PFSK-1 (cell line): ENCODE measurements around the gene LRRC7.

ENCODE experiments used
- POLR2AphosphoS5 ChIP-seq: IDR thresholded peaks from 2 replicates; pipeline ENCODE4 v1.6.1; 2012; ENCODE audit warnings: low read depth, mild to moderate bottlenecking, control low read depth, low read length, moderate library complexity
- SIN3A ChIP-seq: IDR thresholded peaks from 2 replicates; pipeline ENCODE4 v1.6.1; 2012; ENCODE audit warnings: mild to moderate bottlenecking, low read length, moderate library complexity, borderline replicate concordance; ENCODE audit not compliant: insufficient read depth

- no peak for TF ChIP-seq POLR2AphosphoS5
- TF ChIP-seq SIN3A: no peak
Observed at GRCh38 chr1:70025846-70026245, 458.1 kb downstream of the LRRC7 start.
